Activated CD8-positive, alpha-beta memory T cell treated with anti-CD3 and anti-CD28 coated beads, Interleukin-2, amount 50 U/mL, for 48 hours (primary cell): ENCODE measurements around the gene LRSAM1.
A peak's percentile ranks its signal among the peaks of the same experiment; 100 is the strongest.

Source experiments
- DNase-seq: peaks from one replicate; pipeline ENCODE4 v3.0.0-alpha.2; 2020

LRSAM1 gene

DNA sequence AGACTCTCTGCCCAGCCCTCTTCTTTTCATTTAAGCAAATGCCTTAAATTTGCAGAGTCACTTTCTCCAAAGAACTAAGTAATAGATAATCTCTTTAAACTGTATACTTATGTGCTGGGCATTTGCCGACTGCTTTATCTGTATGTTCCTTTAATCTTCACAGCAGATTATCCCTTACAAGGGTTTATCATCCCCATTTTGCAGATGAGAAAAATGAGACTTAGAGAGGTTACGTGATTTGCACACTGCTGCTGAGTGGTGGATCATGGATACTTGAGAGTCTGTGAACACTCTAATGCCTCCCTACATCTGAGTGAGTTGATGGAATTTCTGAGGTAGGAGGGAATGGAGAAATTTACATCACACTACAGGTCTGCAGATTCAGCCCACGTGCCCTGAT lies 23.0 kb upstream of the LRSAM1 start:
- no peak for DNase-seq

- DNase-seq, result no peak
Measured at GRCh38 chr9:127430415-127430814, 20.9 kb upstream of the LRSAM1 start.

DNA sequence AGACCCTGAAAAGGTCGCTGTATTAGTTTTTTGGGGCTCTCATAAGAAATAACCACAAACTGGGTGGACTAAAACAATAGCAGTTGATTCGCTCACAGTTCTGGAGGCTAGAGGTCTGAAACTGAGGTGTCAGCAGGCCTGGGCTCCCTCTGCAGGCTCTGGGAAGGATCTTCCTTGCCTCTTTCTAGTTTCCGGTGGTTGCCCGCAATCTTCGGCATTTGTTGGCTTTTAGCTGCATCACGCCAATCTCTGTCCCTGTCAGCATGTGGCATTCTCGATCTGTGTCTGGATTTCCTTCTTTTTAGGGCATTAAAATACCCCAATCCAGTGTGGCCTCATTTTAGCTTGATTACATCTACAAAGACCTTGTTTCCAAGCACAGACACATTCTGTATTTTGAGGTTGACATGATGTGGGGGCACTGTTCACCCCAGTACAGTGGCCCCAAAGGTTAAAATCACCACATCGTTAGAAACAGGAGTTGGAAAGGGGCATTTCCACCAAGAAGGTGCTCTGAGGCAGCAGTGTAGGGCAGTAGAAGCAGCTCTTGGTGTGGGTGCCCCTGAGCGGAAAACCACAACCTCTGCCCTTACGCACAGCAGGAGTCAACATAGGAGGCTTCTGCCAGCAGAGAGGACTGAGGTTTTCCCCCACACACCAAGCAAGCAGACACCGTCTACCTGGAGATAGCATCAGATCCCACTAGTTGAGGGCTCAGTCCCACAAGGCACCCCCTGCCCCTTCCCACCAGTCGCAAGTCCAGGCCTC lies 13.6 kb upstream of the LRSAM1 start:
- DNase-seq, result no peak

DNA sequence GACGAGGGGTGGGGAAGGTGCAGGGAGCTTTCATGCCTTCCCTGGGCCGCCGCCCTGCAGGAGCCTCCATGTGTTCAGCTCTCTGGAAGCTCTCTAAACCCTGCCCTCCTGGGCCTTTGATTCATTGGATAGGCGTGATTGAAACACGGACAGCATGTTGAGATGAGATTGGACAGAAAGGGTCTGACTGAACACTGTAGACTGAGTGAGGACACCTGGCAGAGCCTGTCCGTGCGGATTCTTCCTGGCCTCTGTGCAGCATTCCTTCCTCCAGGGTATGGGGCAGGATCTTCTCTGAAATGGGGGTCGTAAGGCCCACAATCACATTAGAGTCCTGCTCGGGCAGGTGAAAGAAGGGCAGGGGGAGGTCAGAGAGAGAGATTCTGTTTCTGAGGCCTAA lies 12.9 kb upstream of the LRSAM1 start:
- no peak for DNase-seq

DNA sequence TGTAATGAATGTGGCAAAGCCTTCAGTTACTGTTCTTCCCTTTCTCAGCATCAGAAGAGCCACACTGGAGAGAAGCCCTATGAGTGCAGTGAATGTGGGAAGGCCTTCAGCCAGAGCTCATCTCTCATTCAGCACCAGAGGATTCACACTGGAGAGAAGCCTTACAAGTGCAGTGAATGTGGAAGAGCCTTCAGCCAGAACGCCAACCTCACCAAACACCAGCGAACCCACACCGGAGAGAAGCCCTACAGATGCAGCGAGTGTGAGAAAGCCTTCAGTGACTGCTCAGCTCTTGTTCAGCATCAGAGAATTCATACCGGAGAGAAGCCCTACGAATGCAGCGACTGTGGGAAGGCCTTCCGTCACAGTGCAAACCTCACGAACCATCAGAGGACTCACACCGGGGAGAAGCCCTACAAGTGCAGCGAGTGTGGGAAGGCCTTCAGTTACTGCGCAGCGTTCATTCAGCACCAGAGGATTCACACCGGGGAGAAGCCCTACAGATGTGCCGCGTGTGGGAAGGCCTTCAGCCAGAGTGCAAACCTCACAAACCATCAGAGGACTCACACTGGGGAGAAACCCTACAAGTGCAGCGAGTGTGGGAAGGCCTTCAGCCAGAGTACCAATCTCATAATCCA lies 6.9 kb upstream of the LRSAM1 start:
- DNase-seq, result peak; percentile 77

DNA sequence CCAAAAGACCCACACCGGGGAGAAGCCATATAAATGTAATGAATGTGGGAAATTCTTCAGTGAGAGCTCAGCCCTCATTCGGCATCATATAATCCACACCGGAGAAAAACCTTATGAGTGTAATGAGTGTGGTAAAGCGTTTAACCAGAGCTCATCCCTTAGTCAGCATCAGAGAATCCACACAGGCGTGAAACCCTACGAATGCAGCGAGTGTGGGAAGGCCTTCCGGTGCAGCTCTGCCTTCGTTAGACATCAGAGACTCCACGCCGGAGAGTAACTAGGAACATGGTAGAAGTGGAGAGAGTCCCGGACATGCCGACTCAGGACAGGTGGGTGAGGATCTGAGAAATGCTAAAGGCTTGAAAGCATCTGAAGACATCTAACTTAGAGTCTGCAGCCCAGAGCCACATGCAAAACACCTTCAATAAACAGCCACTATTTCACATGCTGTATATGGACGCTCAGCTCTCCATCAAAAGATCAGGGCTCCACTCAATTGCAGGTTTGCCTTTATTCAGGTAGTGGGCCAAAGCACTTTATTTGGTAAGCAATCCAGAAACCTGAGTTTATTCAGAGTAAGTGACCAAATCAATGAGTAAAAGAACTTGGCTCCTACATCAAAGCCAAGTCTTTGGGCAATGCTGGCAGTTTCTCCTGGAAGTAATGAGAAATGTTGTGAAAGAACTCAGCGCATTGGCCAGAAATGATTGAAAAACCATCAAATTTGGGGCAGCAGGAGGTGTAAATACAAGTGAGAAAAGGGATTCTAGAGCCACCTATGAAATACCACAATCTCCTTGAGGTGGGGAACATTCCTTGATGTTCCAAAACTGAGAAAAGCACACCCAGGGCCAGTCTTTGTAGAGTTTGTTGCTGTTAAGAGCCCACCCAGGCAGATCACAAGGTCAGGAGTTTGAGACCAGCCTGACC lies 6.1 kb upstream of the LRSAM1 start:
- peak; percentile 80 for DNase-seq

DNA sequence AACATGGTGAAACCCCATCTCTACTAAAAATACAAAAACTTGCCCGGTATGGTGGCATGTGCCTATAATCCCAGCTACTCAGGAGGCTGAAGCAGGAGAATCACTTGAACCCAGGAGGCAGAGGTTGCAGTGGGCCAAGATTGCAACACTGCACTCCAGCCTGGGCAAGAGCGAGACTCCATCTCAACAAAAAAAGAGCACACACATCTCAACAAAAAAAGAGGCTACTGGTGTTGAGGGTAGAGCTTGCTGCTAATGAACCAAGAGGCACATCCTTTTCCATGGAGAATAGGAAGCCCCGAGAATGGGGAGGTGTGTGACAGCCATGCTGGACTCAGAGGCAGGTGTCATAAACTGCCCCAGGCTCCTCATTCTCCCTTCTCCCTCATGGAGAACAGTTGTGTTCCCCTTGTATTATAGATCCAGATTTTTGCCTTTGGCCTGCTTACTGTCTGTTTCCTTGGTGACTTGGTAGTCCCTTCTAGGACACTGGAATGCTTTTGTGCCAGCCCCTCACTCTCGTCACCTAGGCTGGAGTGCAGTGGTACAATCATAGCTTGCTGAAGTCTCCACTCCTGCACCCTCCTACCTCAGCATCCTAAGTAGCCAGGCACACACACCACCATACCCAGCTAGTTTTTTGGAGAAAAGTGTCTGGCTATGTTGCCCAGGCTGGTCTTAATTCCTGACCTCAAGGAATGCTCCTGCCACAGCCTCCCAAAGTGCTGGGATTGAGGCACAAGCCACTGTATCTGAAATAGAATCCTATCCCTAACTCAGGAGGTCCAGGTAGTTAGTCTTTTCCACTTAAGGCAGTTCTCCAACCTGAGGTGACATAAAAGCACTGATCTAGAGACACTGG lies 5.2 kb upstream of the LRSAM1 start:
- peak; percentile 68 for DNase-seq

GRCh38 chr9:127446713-127447415 lies 4.4 kb upstream of the LRSAM1 start:
- DNase-seq, result peak; percentile 62

DNA sequence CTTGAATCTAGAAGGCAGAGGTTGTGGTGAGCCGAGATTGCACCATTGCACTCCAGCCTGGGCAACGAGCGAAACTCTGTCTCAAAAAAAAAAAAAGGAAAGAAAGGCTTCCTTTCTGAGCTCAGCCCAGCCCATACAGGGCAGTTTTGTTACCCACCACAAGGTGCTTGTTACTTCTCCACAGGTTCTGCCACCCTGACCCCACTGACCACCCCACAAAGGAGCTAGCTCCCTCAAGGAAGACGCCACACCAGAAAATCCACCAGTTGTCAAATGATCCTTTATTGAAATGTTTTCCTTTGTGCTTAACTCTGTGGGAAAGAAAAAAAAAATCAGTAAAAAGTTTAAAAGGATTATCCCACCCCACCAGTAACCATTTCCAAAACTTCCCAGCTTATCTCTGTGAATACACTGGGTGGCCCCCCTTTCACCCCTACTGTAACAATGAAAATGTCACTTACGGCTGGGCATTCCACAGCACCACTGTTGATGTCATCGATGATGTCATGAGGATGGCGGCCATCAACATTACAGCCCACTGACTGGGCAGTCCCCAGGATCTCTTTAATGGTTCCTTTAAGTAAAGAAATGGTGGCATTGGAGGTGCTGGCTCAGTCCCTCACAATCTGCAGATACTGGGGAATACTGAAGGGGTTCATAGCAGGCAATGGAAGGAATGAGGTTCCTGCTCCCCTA lies 3.7 kb upstream of the LRSAM1 start:
- peak; percentile 62 for DNase-seq

- peak; percentile 60 for DNase-seq
Measured at GRCh38 chr9:127448112-127448805, 3.1 kb upstream of the LRSAM1 start.

GRCh38 chr9:127449332-127449966 lies 1.9 kb upstream of the LRSAM1 start:
- DNase-seq, result peak; percentile 67

DNA sequence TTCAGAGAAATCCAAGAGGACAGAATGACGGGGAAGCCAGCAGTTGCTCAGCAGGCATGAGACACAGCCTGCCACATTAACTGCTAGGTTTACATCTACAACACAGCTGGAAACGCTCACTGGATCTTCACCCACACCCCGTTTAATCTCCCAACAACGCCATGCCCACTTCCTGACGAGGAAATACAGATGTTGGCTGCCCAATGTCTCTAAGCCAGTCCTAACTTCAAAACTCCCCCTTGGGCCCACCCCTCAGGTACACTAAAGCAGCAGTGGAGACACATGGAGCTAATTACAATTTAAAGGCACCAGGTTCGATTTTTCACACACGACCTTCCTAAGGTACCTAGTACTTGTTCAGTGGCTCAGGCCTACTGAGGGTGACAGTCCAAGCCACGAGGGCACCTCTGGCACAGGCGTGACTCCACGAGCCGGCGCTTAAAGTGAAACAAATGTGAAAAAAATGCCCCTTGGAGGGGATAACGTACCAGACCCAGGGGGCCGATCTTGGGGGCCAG lies 1.0 kb upstream of the LRSAM1 start:
- peak; percentile 67 for DNase-seq

DNA sequence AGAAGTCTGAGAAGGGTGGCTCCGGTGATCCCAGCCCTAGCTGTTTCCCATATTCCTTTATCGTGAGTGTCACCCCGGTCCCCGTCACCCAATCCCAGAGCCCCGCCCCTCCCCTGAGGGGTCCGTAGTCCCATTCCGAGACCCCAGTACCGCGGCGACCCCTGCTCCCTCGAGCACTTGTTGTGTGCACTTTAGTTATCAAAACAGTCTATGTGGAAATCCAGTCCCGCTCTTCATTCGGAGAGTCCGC lies 223 bp downstream of the LRSAM1 start:
- no peak for DNase-seq

GRCh38 chr9:127451858-127452656 lies 747 bp downstream of the LRSAM1 start:
- DNase-seq, result peak; percentile 79

DNA sequence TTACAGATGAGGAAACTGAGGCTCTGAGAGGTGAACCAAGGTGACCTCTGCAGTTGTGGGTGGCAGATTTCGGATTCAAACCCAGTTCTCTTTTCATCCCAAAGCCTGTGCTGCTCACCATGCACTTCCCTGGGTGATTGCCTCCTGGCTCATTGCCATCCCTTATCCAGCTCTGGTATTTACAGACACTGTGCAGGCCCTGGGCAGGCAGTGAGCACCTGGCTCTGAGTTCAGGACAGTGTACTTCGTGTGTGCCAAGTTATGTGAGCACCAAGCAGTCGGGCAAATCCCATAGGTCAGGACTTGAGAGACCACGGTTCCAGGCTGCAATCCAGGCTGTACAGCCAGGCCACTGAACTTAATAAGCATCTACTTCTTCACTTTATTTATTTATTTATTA lies 1.4 kb downstream of the LRSAM1 start:
- no peak for DNase-seq

DNA sequence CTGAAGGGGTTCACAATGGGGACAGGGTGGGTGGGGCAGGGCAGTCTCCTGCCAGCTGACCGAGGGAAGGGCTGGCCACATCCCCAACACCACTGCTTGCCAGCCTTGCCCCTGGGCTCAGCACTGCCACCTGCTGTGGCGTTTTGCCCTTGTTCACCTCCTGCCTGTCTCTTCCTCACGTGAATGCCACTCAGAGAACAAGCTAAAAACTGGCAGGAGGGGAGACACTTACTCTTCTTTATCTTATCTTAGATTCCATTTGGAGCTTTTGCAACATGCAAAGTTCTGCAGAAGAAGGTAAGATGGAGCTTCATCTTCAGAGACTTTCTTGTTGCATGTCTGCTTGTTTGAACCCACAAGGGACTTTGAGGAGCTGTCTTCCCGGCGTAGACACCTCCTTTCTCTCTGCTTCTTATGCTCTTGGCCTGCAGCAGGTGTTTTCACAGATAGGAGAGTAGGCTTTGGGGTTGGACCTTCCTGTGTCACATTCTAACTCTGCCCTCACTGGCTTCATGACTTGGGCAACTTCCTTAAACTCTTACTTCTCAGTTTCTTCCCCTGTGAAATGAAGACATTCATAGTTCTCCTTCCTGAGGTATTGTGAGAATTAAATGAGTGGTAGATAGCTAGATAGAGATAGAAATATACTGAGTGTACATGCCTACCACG lies 4.1 kb downstream of the LRSAM1 start:
- no peak for DNase-seq

DNA sequence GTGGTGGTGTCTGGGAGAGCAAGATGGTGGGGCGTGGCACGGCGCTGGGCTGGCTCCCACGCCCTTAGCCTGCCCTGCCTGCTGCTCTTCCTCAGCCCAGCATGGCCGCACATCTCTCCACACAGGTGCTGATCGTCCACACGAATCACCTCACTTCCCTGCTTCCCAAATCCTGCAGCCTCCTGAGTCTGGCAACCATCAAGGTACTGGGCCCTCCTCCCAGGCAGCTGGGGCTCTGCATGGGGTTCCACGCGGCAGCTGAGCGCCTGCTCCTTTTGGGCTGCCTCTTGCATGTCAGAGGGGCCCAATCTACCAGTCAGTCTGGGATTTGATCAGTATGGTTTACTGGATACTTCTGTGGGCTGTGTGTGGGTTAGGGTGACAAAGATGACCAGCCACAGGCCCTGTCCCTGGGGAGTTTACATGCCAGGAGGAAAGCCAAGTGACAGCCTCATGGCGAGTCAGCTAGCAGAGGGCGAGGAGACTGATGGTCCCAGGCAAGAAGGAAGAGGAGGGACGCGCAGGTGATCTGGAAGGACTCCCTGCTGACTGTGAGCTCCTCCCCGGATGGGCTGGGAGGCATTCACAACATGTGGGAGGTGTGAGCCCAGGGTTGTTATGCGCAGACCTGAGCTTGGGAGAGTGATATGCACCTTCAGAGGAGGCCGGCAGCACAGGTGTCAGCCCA lies 6.0 kb downstream of the LRSAM1 start:
- DNase-seq, result no peak

DNA sequence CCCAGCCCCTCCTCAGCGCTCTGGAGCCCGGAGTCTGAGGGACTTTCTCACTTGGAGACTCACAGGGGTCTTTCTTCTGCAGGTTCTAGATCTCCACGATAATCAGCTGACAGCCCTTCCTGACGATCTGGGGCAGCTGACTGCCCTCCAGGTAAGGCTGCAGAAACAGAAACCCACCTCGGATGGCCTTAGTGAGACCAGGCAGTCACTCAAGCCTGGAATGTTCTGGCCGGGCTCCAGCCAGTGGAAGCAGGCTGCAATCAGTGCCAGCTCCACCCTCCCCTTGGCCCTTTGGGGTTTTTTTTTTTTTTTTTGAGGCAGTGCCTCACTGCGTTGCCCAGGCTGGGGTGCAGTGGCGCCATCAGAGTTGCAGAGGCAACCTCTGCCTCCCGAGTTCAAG lies 7.6 kb downstream of the LRSAM1 start:
- no peak for DNase-seq
